Common myeloid progenitor, CD34-positive (primary cell): ENCODE results near the gene KRT10. TPM values are rescaled to one million over a fixed set of nuclear protein-coding genes. Genes with fewer than 3 reads are reported as not detected.
A peak's percentile ranks its signal among the peaks of the same experiment; 100 is the strongest.

Experiments used
- CTCF ChIA-PET: fragments of 350-600 bp; sonication (Branson Sonifier 250); formaldehyde crosslinking; loops from one replicate; lab custom pipeline; 2021; ENCODE audit warnings: antibody characterized with exemption; lab: Charles Lee
- POLR2A ChIA-PET: fragments of 350-600 bp; sonication (Branson Sonifier 250); formaldehyde crosslinking; loops from one replicate; lab custom pipeline; 2021; ENCODE audit warnings: antibody characterized with exemption; lab: Charles Lee
- DNase-seq, 3 donors: peaks; one replicate each; pipeline versions ENCODE4 v3.0.0 to v3.0.0-alpha.2; 2013
- H3K27ac ChIP-seq, 2 experiments: 1 replicate in 1 of 2; 2 replicates in 1 of 2; pipeline ENCODE4 v1.7.0; 2013; ENCODE audit warnings: inconsistent platforms in 2 of 2, low read length in 2 of 2, mild to moderate bottlenecking in 2 of 2, low read depth in 1 of 2, moderate library complexity in 1 of 2; ENCODE audit not compliant: severe bottlenecking in 2 of 2, insufficient read depth in 1 of 2, poor library complexity in 1 of 2
- H3K27me3 ChIP-seq, 5 experiments: replicated peaks in 2 of 5; 1 replicate in 3 of 5; 2 replicates in 2 of 5; pipeline versions ENCODE4 v1.6.1 to v1.7.0; 2013; ENCODE audit warnings: low read length in 4 of 5, mild to moderate bottlenecking in 2 of 5, moderate library complexity in 2 of 5, inconsistent platforms in 1 of 5; ENCODE audit not compliant: insufficient read depth in 5 of 5, control insufficient read depth in 4 of 5
- H3K36me3 ChIP-seq, 4 experiments: 1 replicate in 2 of 4; 2 replicates in 2 of 4; pipeline versions ENCODE4 v1.6.1 to v1.7.0; 2013; ENCODE audit warnings: low read length in 3 of 4, control low read depth in 1 of 4, mild to moderate bottlenecking in 1 of 4; ENCODE audit not compliant: control insufficient read depth in 4 of 4, insufficient read depth in 4 of 4
- H3K4me1 ChIP-seq, 4 experiments: 1 replicate in 3 of 4; 2 replicates in 1 of 4; pipeline versions ENCODE4 v1.6.1 to v1.7.1; 2013; ENCODE audit warnings: low read length in 3 of 4, mild to moderate bottlenecking in 3 of 4, control low read depth in 1 of 4, inconsistent platforms in 1 of 4, moderate library complexity in 1 of 4; ENCODE audit not compliant: control insufficient read depth in 4 of 4, insufficient read depth in 4 of 4; ENCODE audit errors: control extremely low read depth in 1 of 4
- H3K4me3 ChIP-seq, 7 experiments: 1 replicate in 4 of 7; 2 replicates in 3 of 7; pipeline versions ENCODE4 v1.5.1 to v1.7.0; 2013; ENCODE audit warnings: mild to moderate bottlenecking in 7 of 7, low read length in 6 of 7, moderate library complexity in 6 of 7, inconsistent platforms in 2 of 7, low read depth in 2 of 7, control low read depth in 1 of 7; ENCODE audit not compliant: insufficient read depth in 4 of 7, control insufficient read depth in 1 of 7; ENCODE audit errors: extremely low read depth in 1 of 7
- H3K9me3 ChIP-seq, 5 experiments: 1 replicate in 4 of 5; 2 replicates in 1 of 5; pipeline versions ENCODE4 v1.6.1 to v1.7.1; 2013; ENCODE audit warnings: low read length in 4 of 5, mild to moderate bottlenecking in 2 of 5, inconsistent platforms in 1 of 5, low read depth in 1 of 5, moderate library complexity in 1 of 5; ENCODE audit not compliant: control insufficient read depth in 4 of 5, insufficient read depth in 2 of 5; ENCODE audit errors: control extremely low read depth in 1 of 5
- WGBS: methylation state at CpG from one replicate; pipeline ENCODE4 v1.1.5; 2013; ENCODE audit not compliant: insufficient coverage; 5-methylcytosine and 5-hydroxymethylcytosine counted together
- polyA plus RNA-seq: library from polyadenylated mRNA; unstranded; fragments of 120-200 nt; gene quantifications from one replicate; pipeline ENCODE4 v1.2.1, GENCODE V29; 2013

KRT10 gene
- 23.4 TPM for polyA plus RNA-seq

- Histone ChIP-seq H3K4me1 (peaks cover 0 to 11% (median 3%) of the 10 kb centered on the region in 4 experiments), H3K4me3 (no peak within 1 kb of the TSS), H3K27ac (no peak within 1 kb of the TSS), H3K36me3 (peaks cover 0 to 8% (median 1%) of the 10 kb centered on the region in 4 experiments), H3K27me3 (peaks cover 0 to 16% (median 0%) of the 10 kb centered on the region in 5 experiments), H3K9me3 (peaks cover 0 to 4% (median 2%) of the 10 kb centered on the region in 5 experiments)
- ChIA-PET POLR2A (no interaction called here), CTCF (interaction anchor here (1.1 kb wide), 1 partner anchor 34 kb away, joined by 3 read pairs; no protein-coding TSS in a partner anchor)
- no peak for DNase-seq
- WGBS, result 95% methylated on average over 4 of the region's 7 CpGs
These were observed at the start of gene KRT10 for GRCh38 chr17:40822132-40822812. Gene KRT10, minus strand, starts transcription at chr17:40822614. Its CDS starts 29 bp downstream, at chr17:40822585.

- Histone ChIP-seq H3K4me1 (no peaks in the 10 kb centered on the region), H3K4me3 (no peak overlapping the region), H3K9me3 (no peaks in the 10 kb centered on the region), H3K27me3 (peaks cover 0 to 8% (median 2%) of the 10 kb centered on the region in 5 experiments), H3K27ac (no peak overlapping the region), H3K36me3 (no peaks in the 10 kb centered on the region)
- DNase-seq, result no peak
- whole genome bisulfite sequencing, result 100% methylated on average over 4 of the region's 7 CpGs
- ChIA-PET CTCF (interaction anchor here (0.6 kb wide), 1 partner anchor 9 kb away, joined by 3 read pairs; no protein-coding TSS in a partner anchor), POLR2A (interaction anchor here (0.7 kb wide), 1 partner anchor 574 kb away, joined by 4 read pairs; no protein-coding TSS in a partner anchor)
These were observed 48.9 kb upstream of the KRT10 start for GRCh38 chr17:40871316-40871715.

GRCh38 chr17:40870136-40870535 is 47.7 kb upstream of the KRT10 start:
- CTCF ChIA-PET, result interaction anchor here (1.0 kb wide), 1 partner anchor 778 kb away, joined by 3 read pairs; no protein-coding TSS in a partner anchor
- H3K4me1 ChIP-seq, result no peaks in the 10 kb centered on the region
- H3K27ac ChIP-seq, result no peak overlapping the region
- WGBS, result 90% methylated on average over 4 of the region's 4 CpGs
- DNase-seq, result no peak
- POLR2A ChIA-PET, result no interaction called here
- H3K27me3 ChIP-seq, result peaks cover 0 to 8% (median 2%) of the 10 kb centered on the region in 5 experiments
- H3K4me3 ChIP-seq, result no peak overlapping the region
- H3K36me3 ChIP-seq, result no peaks in the 10 kb centered on the region
- H3K9me3 ChIP-seq, result no peaks in the 10 kb centered on the region

- H3K4me3 ChIP-seq, result no peak within 1 kb of the TSS
- H3K27ac ChIP-seq, result no peak within 1 kb of the TSS
- no peaks in the 10 kb centered on the region for H3K9me3 ChIP-seq
- POLR2A ChIA-PET, result no interaction called here
- H3K27me3 ChIP-seq, result peaks cover 0 to 9% (median 7%) of the 10 kb centered on the region in 5 experiments
- H3K4me1 ChIP-seq, result no peaks in the 10 kb centered on the region
- H3K36me3 ChIP-seq, result no peaks in the 10 kb centered on the region
- DNase-seq, result no peak
- CTCF ChIA-PET, result interaction anchor here (1.7 kb wide), 1 partner anchor 10 kb away, joined by 5 read pairs; no protein-coding TSS in a partner anchor
- WGBS, result 100% methylated on average over 2 of the region's 8 CpGs
These were observed 44.4 kb upstream of the KRT10 start, which contains the start of gene KRT12 for GRCh38 chr17:40866838-40867237. Gene KRT12, minus strand, starts transcription at chr17:40867223. Its CDS starts 37 bp downstream, at chr17:40867186.

DNA sequence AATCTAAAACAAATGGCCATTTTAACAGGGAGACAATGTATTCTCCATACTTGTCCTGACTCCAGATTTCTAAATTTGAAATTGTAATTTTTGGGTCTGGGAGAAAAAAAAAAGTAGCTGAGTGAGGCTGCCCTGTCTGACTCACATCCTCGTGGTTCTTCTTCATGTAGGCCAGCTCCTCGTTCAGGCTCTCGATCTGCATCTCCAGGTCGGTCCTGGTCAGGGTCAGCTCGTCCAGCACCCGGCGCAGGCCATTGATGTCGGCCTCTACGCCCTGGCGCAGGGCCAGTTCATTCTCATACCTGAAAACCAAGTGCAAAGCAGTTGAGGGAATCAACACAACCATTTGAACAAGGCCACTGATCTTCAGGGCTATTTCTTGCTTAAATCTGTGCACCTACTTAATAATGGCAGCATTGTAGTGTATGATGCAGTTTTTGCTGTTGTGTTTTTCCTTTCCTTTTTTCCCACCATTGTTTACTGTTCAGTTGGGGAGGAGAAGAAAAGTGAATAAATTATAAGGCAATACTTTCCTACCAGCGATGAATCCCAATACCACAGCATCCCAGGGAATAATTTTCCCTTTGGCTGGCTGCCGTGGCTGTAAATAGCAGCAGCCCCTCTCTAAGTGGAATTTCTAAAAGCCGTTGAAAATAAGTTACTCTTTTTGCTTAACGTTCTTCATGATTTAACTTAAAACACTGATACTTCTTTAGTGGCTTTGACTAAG is 42.4 kb upstream of the KRT10 start:
- ChIA-PET POLR2A (no interaction called here), CTCF (interaction anchor here (0.7 kb wide), 1 partner anchor 85 kb away, joined by 3 read pairs; no protein-coding TSS in a partner anchor)
- Histone ChIP-seq H3K4me1 (no peaks in the 10 kb centered on the region), H3K27ac (no peak overlapping the region), H3K27me3 (peaks cover 0 to 9% (median 7%) of the 10 kb centered on the region in 5 experiments), H3K9me3 (no peaks in the 10 kb centered on the region), H3K4me3 (no peak overlapping the region), H3K36me3 (no peaks in the 10 kb centered on the region)
- DNase-seq, result no peak
- WGBS, result 94% methylated on average over 9 of the region's 14 CpGs

DNA sequence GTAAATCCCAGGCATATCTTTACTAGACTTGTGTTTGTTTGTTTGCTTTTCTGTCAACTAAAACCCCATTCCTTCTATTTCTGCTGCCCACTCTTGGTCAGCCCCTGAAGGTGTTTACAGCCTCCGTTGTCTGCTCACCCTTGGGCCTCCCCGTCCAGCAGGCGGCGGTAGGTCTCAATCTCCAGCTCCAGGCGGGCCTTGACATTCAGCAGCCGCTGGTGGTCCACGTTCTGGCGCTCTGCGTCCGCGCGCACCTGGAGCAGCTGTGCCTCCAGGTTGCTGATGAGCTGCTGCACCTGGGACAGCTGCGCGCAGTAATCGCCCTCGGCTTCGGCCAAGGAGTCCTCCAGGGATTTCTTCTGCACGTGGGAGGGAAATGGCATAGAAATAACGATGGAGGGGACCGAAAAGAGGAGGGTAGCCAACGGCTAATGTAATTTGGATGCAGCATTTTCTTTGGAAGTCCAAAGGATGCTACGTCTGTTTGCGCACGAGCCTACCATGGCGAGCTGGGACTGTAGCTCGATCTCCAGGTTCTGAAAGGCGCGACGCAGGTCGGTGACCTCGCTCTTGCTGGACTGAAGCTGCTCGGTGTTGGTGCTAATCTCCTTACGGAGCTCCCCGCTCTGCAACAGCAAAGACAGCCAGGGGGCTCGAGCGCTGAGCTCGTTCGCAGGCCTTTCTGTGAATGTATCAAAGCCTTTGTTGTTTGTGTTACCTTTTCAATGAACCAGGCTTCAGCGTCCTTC is 40.7 kb upstream of the KRT10 start:
- peak in 2 of 3 donors; percentile 25 to 39 for DNase-seq
- Histone ChIP-seq H3K4me3 (no peak overlapping the region), H3K27ac (no peak overlapping the region), H3K9me3 (no peaks in the 10 kb centered on the region), H3K36me3 (no peaks in the 10 kb centered on the region), H3K4me1 (no peaks in the 10 kb centered on the region), H3K27me3 (peaks cover 0 to 9% (median 8%) of the 10 kb centered on the region in 5 experiments)
- WGBS, result 70% methylated on average over 34 of the region's 39 CpGs
- ChIA-PET POLR2A (no interaction called here), CTCF (interaction anchor here (0.7 to 1.4 kb wide), 2 partner anchors 785 to 802 kb away, joined by 3 to 4 read pairs; no protein-coding TSS in a partner anchor)
